HuH-7.5 (cell line): ENCODE data around the gene DCLK2.

Experiments used
- DNase-seq: peaks from one replicate; pipeline ENCODE4 v3.0.0; 2011; ENCODE audit warnings: low spot score

The DCLK2 gene

DNA sequence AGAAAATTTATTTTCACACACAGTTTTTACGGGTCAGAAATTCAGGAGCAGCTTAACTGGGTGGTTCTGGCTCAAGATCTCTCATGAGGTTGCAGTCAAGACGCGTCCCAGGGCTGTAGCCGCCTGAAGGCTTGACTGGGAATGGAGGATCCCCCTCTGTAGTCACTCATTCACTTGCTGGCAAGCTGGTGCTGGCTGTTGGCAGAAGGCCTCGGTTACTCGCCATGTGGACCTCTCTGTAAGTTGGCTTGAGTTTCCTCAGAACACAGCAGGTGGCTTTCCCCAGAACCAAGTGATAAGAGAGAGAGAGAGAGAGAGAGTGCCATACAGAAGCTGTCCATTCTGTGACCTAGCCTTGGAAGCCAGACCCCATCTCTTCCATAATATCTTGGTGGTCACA, 132.8 kb downstream of the DCLK2 start:
- DNase-seq, result no peak

DNA sequence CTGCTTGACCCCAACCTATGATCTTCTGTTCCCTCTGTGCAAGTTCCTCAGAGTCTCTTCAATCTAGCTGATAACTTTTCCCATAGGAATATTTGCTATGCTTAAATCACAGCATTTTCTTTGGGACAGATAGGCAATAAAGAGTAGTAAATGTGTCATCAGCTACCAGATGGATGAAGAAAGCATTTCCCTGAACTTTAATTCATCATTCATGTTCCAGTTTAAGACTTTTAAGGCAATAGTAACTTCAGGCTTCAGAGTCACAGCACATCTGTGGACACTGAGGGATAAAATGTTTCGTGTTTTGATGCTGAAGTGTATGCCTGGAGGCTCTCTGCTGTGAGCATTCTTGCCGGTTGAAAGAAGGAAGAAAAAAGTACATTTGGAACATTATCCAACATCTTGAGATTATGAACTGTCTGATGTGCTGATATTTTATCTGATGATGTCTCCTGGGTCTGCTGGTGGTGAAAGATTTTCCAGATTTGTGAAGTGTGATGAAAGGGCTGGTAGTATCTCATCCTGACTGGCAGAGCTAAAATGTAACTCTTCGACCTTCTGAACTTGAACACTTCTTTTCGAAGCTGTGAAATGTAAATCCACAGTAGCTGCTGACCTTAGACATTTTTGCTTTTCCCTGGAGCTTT, 133.7 kb downstream of the DCLK2 start:
- no peak for DNase-seq

DNA sequence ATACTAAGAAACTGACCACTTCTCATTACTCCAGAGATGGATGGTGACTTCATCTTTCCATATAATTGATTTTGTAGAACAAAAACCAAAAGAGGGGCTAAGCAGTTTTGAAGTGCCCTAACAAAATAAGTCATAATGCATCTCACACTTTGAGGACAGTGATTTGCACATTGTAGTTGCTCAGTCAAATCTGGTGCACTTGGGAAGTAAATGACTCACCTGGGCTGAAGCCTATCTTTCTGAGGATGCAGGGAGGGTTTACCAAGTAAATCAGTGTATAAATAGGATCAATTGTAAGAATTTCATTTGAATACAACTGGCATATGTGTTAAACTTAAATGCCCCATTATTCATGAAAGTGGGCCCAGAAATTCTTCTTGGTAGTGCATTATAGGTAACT, 134.2 kb downstream of the DCLK2 start:
- no peak for DNase-seq

DNA sequence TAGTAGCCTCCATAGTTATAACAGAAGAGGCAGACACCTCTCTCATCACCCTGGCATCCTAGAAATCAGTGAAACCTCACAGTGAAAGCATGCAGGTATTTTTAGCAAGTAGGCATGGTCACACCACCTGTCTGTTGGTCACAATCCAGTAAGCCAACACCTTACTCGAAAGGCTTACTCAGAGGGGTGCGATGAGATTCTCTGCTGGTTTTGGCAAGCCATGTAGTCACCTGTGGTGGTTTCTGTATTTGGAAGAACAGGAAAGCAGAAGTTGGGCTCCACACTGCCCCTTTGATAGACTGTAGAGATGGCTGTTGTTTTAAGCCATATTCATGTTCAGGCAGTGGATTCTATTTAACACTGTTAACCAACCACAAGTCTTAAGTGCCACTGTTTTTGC, 134.7 kb downstream of the DCLK2 start:
- no peak for DNase-seq

DNA sequence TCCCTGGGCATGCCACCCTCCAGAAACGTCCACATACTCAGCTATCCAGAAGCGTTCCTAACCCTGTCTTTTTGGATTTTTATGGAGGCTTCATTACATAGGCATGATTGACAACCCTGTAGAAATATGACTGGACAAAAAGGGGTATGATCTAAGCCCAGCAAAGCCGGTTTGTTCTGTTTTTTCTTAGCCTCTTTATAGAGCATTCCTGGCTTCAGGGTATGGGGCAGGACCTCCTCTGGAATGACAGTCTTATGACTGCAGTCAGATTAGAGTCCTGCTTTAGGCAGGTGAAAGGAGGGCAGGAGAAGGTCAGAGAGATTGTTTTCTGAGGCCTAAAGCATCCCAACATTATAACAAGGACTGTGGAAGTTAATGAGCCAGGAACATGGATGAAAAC, 137.4 kb downstream of the DCLK2 start:
- DNase-seq, result no peak

- no peak for DNase-seq
These were observed 138.5 kb downstream of the DCLK2 start for GRCh38 chr4:150216726-150217125.

DNA sequence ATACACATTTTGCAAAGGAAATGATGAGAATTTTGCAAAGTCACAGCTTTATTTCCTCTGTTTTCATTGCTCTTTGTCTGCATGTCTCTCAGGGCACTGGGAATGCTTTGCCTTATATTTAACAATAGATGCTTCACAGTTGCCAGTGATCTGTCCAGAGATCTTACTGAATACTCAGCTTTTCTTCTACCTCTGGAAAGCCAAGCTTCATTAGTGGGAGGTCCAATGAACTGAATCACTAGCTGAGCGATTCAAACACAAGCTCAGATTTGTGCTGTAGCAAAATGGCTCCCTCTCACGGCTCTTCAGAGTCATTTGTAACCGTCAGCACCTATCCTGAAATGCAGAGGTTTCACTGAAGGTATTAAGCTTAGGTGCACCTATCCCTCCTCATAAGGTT, 138.9 kb downstream of the DCLK2 start:
- no peak for DNase-seq

GRCh38 chr4:150217808-150218207, 139.6 kb downstream of the DCLK2 start:
- DNase-seq, result no peak

- no peak for DNase-seq
These were observed 140.2 kb downstream of the DCLK2 start for GRCh38 chr4:150218447-150218846.

DNA sequence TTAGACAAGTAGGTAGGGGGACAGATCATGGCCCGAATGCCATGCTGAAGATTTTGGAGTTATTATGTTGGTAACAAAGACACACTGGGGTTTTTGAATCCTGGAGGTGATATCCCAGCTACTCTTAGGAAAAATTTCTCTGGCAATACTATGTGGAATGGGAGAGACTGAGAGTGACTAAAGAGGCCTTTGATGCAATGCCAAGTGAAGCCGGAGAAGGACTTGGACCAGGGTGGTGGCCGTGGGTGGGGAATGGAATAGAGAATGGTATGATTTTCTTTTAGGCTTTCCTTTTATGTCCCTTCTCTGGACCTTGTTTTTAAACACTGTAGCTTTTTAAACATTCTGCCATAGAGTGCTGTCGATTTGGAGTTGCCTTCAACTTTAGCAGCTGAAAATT, 141.6 kb downstream of the DCLK2 start:
- DNase-seq, result no peak

DNA sequence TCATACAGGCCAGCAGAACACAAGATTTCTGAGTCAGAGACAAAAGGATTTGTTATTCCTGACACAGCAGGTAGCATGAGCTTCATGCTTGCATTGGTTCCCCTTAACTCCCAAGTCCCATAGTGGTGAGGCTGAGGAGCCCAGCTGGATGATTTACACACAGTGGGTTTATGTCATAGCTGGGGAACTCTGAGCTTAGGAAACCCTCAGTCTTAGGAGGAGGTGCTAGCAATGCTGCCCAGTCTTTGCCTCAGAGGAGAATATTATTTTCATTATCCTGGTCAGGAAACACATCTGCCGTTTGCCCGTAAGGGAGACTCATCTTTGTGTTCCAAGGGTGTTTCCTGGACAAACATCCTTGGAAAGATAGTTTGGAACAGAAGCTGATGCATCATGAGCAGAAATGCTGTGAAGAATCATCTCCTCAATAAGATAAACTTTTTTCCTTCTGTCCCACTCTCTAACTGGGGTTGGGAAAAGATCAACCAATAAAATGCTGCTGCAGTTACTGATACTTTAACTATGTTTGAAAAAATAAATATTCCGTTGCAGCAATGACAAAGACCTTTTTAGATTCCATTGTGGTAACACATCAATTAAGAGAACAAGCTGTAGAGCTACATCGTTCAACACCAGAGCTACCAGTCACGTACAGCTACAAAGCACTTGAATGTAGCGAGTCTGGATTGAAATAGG, 146.8 kb downstream of the DCLK2 start:
- DNase-seq, result no peak

GRCh38 chr4:150229520-150229919, 151.3 kb downstream of the DCLK2 start:
- DNase-seq, result no peak

DNA sequence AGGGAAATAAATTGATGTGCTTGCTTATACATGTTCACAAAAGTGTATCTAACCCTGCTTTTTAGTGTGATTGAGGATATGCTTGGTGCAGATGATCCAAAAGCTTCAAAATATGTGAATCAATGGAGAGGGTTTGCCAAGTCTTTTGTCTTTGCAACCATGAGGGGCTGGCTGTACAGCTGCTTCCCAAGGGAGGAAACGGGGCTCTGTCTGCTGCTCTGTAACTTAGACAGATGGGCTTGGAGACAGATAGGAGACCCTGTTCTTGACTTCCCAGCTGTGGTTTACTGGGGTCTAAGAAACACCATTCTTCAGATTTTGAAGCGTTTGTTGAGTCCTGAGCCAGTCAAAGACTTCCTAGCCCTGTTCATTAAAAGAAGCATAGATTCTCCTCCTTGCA, 152.3 kb downstream of the DCLK2 start:
- no peak for DNase-seq

DNA sequence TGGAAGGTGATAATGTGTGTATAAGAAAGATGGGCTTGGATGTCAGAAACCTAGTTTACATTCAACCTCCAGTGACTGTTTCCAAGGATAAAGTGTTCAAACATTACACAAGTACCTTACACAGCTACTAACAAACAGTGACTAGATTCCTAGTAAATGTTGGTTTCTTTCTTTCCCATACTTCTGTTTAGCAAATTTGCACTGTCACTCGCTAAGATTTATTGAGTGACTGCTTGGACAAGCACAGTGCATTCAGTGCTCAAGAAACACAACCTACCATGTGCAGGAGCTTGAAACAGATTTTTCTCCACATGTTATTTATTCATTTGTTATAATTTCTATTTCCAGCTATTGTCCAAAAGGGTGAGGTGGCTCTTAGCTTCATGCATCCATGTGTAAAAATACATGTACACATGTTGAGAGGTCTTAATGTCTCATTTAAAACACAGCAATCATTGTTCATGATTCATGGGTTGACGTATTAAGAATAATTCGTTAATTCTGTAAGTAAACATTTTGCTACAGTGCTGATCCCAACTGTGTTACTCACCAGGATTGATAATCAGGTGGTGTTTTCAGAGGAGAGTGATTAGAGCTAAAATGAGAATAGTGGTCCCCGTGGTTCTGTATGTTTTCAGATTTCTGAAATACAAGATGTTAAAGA, 153.0 kb downstream of the DCLK2 start:
- no peak for DNase-seq

DNA sequence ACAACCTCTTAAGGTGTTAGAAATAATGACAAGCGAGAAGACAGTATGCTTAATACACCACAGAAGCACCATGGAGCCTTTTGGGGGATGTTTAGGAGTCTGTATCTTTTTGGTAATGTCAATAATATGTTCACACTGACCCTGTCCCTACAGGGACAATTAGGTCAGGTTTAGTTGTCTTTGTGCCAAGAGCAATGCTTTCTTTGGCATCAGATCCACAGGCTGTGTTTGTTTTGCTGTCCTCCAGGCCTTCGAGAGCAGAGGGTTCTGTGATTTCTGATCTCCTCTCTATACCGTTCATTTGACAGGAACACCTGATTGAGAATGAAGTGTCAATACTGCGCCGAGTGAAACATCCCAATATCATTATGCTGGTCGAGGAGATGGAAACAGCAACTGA, 153.8 kb downstream of the DCLK2 start:
- no peak for DNase-seq

DNA sequence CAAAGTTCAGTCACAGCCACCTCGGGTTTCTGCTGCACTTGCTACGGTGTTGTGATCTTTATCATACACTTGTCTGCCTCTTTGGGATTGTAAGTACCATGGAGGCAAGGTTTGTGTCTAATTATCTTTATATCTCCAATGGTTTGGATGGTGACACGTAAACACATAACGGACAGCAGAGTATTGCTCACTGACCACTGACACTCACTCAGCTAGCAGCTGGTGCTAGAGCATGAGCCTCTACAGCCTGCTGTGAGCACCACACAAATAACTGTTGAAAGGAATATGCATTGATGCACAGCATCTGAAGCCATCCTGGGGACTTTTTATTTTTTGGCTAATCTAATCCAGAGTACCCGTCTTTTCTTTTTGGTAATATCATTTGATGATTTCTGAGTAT, 156.0 kb downstream of the DCLK2 start:
- no peak for DNase-seq

DNA sequence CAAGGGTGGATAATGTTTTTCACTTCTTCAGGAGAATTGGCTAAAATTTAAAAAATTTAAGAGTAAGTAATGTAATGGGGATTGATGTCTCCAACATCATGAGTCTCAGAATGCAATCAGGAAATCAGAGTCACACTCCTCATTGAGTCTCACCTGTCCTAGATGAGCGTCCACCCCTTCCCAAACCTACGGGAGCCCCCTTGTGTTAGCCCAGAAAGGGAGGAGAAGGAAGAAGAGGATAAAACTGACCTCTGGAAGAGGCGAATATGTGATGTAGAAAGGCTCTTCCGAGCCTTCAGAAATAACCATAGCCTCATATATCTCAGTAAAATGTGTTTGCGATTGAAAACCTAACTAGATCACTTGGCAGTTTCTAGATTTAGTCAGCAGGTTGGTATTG, 157.1 kb downstream of the DCLK2 start:
- DNase-seq, result no peak

DNA sequence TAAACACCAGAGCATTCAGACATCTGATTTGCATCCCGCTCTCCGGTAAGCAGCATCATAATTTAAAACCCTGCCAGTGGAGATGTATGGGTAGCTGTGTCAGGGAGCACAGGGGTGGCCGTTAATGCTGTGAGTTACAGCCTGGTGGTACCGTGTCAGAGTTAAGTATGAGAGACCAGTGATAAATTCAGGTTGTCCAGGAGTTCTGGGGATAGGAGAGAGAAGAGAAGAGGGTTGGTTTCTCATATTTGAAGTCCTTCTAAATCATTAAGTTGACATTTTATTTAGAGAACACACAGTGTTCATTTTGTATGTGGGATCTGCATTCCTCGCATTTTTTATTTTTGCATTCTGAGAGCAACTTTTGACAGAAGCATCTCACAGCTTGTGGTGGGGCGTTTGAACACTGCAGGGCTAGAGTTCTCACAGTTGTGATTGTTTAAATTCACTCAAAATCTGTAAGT, 157.6 kb downstream of the DCLK2 start:
- no peak for DNase-seq

- DNase-seq, result no peak
These were observed 158.4 kb downstream of the DCLK2 start for GRCh38 chr4:150236626-150237025.

DNA sequence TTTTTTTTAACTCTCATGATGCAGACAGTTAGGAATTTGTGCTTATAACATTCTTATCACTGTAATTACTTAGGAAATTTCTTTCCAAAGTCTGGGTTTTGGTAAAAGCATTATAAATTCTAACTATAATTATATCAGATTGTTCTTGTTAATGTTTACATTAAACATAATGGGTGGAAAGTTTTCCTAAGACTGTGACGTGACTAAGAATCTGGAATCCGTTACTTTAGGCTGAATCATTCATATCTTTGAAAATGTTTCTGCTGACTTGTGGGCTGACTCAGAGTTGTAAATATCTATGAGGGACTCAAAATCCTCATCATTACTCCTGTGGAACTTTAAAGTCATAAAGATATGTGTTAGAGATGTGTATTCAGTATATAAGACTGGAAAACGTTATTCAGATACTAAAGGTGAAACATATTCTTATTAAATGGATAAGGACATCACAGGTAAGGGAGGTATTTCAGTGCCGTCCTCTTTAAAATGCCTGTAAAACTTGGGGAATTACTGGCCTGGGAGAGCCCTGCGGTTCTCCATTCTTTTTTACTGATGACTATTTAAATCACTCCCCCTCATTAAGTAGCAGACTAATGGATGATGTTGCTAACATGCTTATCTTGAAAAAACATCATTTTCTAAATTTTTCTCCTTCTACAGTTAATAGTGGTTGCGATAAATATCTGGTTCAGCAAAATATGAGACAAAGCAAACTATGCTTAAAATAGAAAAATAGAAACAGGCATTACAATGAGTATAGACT, 159.0 kb downstream of the DCLK2 start:
- no peak for DNase-seq

DNA sequence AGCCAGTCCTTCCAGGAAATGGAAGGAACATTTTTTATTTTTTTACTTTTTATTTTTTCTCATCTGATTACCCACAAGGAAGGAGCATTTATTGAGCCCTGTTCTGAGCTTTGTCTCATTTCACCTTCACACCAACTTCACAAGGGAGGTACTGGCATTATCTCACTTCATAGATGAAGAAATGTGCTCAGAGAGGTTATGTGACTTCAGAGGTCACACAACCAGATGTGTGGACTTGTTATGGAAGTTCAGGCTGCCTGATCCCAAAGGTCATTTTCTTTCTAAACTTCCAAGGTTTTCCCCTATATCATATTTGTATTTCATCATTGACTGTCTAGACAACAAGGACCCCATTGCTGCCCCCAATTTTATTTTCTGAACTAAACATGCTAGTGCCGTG, 160.3 kb downstream of the DCLK2 start:
- DNase-seq, result no peak

GRCh38 chr4:150240011-150240410, 161.8 kb downstream of the DCLK2 start:
- no peak for DNase-seq
